Kidney (tissue), 14 donors: ENCODE measurements around the gene GNG7. TPM values are rescaled to one million over a fixed set of nuclear protein-coding genes. Genes with fewer than 3 reads are reported as not detected.

Experiments used
- DNase-seq, 5 donors: peaks; one replicate each; pipeline ENCODE4 v3.0.0-alpha.2; 2013 to 2020
- FAIRE-seq: peaks from 2 replicates; lab custom pipeline; 2012; peaks lifted over from hg19 to GRCh38; lab: Jason Lieb, UNC
- H3K27ac ChIP-seq, 2 donors: one replicate each; pipeline ENCODE4 v1.7.0; 2013; ENCODE audit warnings: low read depth in 2 of 2, low read length in 2 of 2, inconsistent platforms in 1 of 2
- H3K27me3 ChIP-seq: one replicate; pipeline ENCODE4 v1.7.1; 2013; ENCODE audit warnings: low read length, inconsistent platforms; ENCODE audit not compliant: control insufficient read depth, insufficient read depth
- H3K36me3 ChIP-seq, 3 donors: one replicate each; pipeline versions ENCODE4 v1.7.0 to v1.7.1; 2013; ENCODE audit warnings: low read length in 3 of 3, control low read depth in 1 of 3, inconsistent platforms in 1 of 3; ENCODE audit not compliant: insufficient read depth in 3 of 3, control insufficient read depth in 2 of 3
- H3K4me1 ChIP-seq, 3 donors: one replicate each; pipeline versions ENCODE4 v1.7.0 to v1.7.1; 2013; ENCODE audit warnings: low read length in 3 of 3, inconsistent platforms in 1 of 3, low read depth in 1 of 3; ENCODE audit not compliant: control insufficient read depth in 2 of 3, insufficient read depth in 2 of 3
- H3K4me3 ChIP-seq, 3 donors: one replicate each; pipeline versions ENCODE4 v1.7.0 to v1.8.1; 2013; ENCODE audit warnings: low read length in 3 of 3, control low read depth in 1 of 3, inconsistent platforms in 1 of 3
- H3K9ac ChIP-seq, 3 donors: one replicate each; pipeline versions ENCODE4 v1.7.0 to v1.7.1; 2013; ENCODE audit warnings: low read length in 3 of 3, control low read depth in 1 of 3, inconsistent platforms in 1 of 3
- H3K9me3 ChIP-seq, 3 donors: one replicate each; pipeline versions ENCODE4 v1.7.0 to v1.7.1; 2013; ENCODE audit warnings: low read length in 3 of 3, control low read depth in 1 of 3, inconsistent platforms in 1 of 3; ENCODE audit not compliant: control insufficient read depth in 2 of 3, insufficient read depth in 1 of 3
- intact Hi-C: fragments of 100-400 bp; cut with DNase I; formaldehyde crosslinking; loops from one replicate; pipeline ENCODE4 v1.11.1; 2022
- polyA plus RNA-seq: library from polyadenylated mRNA; stranded (reverse); fragments of 350-450 nt; fragmentation: Illumina TruSeq; extraction: RNeasy Lipid Tissue Mini Kit (QIAGEN cat#74804); gene quantifications from one replicate; pipeline ENCODE4 v1.2.3, GENCODE V29; 2014; ENCODE audit warnings: low read depth, low replicate concordance; ENCODE audit not compliant: insufficient read depth
- total RNA-seq: library from RNA; stranded (reverse); fragmentation: NEBNext Ultra II Directional; extraction: Animal tissue kit (Norgen Biotek cat#: 25700); gene quantifications from one replicate; pipeline ENCODE4 v1.2.1, GENCODE V29; 2021
- TF ChIP-seq, protein P1 (sequence below): IDR thresholded peaks from 3 replicates; pipeline ENCODE4 v1.5.1; 2012; ENCODE audit warnings: mild to moderate bottlenecking, moderate library complexity, borderline replicate concordance; ENCODE audit not compliant: insufficient read depth; ENCODE audit errors: extremely low read depth
- donor health status: control.
- donor health status: control.
- donor health status: control.
- donor health status: control.
- donor health status: control.
- donor health status: DM: yes; HTN: yes; CAD: no.
- donor health status: Normal renal cell carcinoma (clear cell type).

The GNG7 gene
- total and polyA plus RNA-seq, 2 donors from 2014 or later, result 9.9 to 13.4 TPM

DNA sequence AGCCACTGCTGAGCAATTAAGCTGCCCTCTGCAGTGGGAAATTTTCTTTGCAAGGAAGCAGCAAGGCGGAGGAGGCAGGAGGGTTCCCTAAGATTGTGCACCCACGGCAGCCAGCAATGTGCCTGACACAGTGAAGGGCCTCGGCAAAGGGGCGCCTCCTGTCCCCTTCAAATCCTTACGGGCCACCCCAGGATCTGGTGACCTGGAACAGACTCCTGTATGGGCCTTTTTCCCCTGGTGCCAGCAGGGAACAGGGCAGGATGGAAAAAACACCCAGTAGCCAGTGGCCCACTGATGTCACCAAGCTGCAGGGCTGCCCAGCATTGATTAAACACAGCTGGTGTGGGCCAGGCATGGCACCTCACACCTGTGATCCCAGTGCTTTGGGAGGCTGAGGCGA, 86.7 kb downstream of the GNG7 start:
- H3K9me3 ChIP-seq, result no peaks in the 10 kb centered on the region
- no peak overlapping the region for H3K9ac ChIP-seq
- H3K36me3 ChIP-seq, result no peaks in the 10 kb centered on the region
- peaks cover 0 to 15% (median 0%) of the 10 kb centered on the region in 3 donors for H3K4me1 ChIP-seq
- H3K27me3 ChIP-seq, result no peaks in the 10 kb centered on the region
- intact Hi-C loops, result no loop called here
- DNase-seq (peak in 1 of 5 donors; percentile 68), FAIRE-seq (no peak)
- H3K4me3 ChIP-seq, result no peak overlapping the region
- TF ChIP-seq, protein P1, sequence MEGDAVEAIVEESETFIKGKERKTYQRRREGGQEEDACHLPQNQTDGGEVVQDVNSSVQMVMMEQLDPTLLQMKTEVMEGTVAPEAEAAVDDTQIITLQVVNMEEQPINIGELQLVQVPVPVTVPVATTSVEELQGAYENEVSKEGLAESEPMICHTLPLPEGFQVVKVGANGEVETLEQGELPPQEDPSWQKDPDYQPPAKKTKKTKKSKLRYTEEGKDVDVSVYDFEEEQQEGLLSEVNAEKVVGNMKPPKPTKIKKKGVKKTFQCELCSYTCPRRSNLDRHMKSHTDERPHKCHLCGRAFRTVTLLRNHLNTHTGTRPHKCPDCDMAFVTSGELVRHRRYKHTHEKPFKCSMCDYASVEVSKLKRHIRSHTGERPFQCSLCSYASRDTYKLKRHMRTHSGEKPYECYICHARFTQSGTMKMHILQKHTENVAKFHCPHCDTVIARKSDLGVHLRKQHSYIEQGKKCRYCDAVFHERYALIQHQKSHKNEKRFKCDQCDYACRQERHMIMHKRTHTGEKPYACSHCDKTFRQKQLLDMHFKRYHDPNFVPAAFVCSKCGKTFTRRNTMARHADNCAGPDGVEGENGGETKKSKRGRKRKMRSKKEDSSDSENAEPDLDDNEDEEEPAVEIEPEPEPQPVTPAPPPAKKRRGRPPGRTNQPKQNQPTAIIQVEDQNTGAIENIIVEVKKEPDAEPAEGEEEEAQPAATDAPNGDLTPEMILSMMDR, result no peak
- H3K27ac ChIP-seq, result no peak overlapping the region

DNA sequence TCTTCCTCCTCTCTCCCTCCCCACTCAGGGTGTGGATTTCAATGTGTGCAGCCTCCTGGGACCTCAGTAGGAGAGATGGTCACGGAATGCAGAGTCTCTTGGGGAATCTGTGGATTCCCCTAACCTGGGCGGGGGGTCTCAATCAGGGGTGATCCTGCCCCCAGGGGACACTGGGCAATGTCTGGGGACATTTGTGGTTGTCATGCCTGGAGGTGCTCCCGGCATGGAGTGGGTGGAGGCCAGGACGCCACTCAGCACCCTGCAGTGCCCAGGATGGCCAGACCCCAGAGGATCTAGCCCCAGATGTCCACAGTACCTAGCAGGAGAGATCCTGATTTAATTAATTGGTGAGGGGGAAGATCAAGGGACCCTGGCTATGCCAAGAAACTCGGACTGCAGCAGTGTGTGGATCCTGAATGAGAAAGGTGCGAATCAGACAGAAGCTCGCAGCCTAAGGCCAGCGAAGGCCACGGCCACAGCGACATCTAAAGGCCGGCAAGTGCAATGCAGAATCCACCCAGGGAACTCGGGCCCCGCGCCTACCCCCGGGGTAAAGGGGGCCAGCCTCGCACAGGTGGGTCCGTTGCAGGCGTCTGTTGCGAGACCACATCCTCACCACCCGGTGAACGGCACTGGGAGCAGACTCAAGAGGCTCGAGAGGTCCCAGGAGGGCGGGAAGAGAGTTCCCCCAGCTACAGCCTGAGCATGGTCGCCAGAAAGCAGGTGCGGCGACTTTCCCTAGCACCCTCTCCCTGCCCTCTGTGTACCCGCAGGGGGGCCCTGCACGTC, 88.8 kb downstream of the GNG7 start:
- DNase-seq, result peak in 1 of 5 donors; percentile 84
- H3K4me3 ChIP-seq, result no peak overlapping the region
- H3K9me3 ChIP-seq, result no peaks in the 10 kb centered on the region
- no peaks in the 10 kb centered on the region for H3K27me3 ChIP-seq
- intact Hi-C loops, result loop anchor here (5.0 kb wide), 1 partner anchor 141 kb away; no protein-coding TSS in a partner anchor
- peak overlapping the region; percentile 53 to 77 for H3K27ac ChIP-seq
- no peak for FAIRE-seq
- TF ChIP-seq, protein P1, result peak; percentile 82
- H3K36me3 ChIP-seq, result no peaks in the 10 kb centered on the region
- H3K9ac ChIP-seq, result peak overlapping the region in 2 of 3 donors; percentile 66 to 69
- H3K4me1 ChIP-seq, result peaks cover 0 to 12% (median 0%) of the 10 kb centered on the region in 3 donors

DNA sequence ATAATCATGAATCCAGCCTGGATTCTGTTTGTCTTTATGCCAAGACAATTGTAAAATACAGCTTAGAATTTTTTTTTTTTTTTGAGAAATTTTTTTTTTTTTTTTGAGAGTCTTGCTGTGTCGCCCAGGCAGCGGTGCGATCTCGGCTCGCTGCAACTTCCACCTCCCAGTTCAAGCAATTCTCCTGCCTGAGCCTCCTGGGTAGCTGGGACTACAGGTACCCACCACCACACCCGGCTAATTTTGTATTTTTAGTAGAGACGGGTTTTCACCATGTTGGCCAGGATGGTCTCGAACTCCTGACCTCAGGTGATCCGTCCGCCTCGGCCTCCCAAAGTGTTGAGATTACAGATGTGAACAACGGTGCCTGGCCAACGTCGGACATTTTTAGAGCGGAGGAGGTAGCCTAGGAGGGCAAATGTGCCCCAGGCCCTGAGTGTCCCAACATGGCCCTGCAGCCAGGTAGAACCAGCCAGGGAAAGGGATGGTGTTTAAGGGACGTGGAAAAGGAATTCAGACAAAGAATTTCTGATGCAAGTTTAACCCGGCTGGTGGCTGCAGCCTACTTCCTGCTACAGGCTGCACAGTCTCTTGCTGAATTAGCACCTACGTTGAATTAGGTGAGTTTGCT, 89.8 kb downstream of the GNG7 start:
- H3K4me1 ChIP-seq, result peaks cover 0 to 12% (median 0%) of the 10 kb centered on the region in 3 donors
- peak overlapping the region in 1 of 3 donors; percentile 66 for H3K9ac ChIP-seq
- H3K27ac ChIP-seq, result peak overlapping the region; percentile 53 to 77
- H3K9me3 ChIP-seq, result no peaks in the 10 kb centered on the region
- intact Hi-C loops, result loop anchor here (5.0 kb wide), 1 partner anchor 140 kb away; no protein-coding TSS in a partner anchor
- H3K4me3 ChIP-seq, result no peak overlapping the region
- no peaks in the 10 kb centered on the region for H3K27me3 ChIP-seq
- H3K36me3 ChIP-seq, result no peaks in the 10 kb centered on the region
- FAIRE-seq, result no peak
- TF ChIP-seq, protein P1, result no peak
- peak in 1 of 5 donors; percentile 77 for DNase-seq
